Subcutaneous abdominal adipose tissue (tissue), 5 donors: ENCODE data around the gene ADAM15.

Source experiments
- H3K27ac ChIP-seq: one replicate; pipeline ENCODE4 v1.7.0; 2013; ENCODE audit warnings: low read depth, mild to moderate bottlenecking, inconsistent platforms, low read length, moderate library complexity
- H3K27me3 ChIP-seq, 5 donors: one replicate each; pipeline ENCODE4 v1.7.0; 2013; ENCODE audit warnings: low read length in 5 of 5, inconsistent platforms in 1 of 5; ENCODE audit not compliant: control insufficient read depth in 5 of 5, insufficient read depth in 4 of 5
- H3K36me3 ChIP-seq, 5 donors: one replicate each; pipeline ENCODE4 v1.7.0; 2013; ENCODE audit warnings: low read length in 5 of 5; ENCODE audit not compliant: control insufficient read depth in 5 of 5, insufficient read depth in 5 of 5
- H3K4me1 ChIP-seq, 5 donors: one replicate each; pipeline ENCODE4 v1.7.0; 2013; ENCODE audit warnings: low read length in 5 of 5, mild to moderate bottlenecking in 3 of 5, moderate library complexity in 1 of 5; ENCODE audit not compliant: control insufficient read depth in 5 of 5, insufficient read depth in 5 of 5
- H3K4me3 ChIP-seq, 5 donors: one replicate each; pipeline ENCODE4 v1.7.0; 2013; ENCODE audit warnings: low read length in 5 of 5, low read depth in 1 of 5
- H3K9ac ChIP-seq, 5 donors: one replicate each; pipeline ENCODE4 v1.7.0; 2013; ENCODE audit warnings: low read length in 5 of 5, mild to moderate bottlenecking in 4 of 5, moderate library complexity in 3 of 5
- H3K9me3 ChIP-seq, 5 donors: one replicate each; pipeline ENCODE4 v1.7.0; 2013; ENCODE audit warnings: low read length in 5 of 5; ENCODE audit not compliant: control insufficient read depth in 5 of 5
- donor health status: healthy.
- donor health status: healthy.
- donor health status: healthy.
- donor health status: healthy.
- donor health status: healthy.

ADAM15 gene

GRCh38 chr1:155083865-155084721 is 33.0 kb downstream of the ADAM15 start:
- peaks cover 3 to 66% (median 54%) of the 10 kb centered on the region in 5 donors for H3K4me1 ChIP-seq
- H3K27ac ChIP-seq: no peak overlapping the region
- H3K27me3 ChIP-seq: peaks cover 41 to 53% (median 50%) of the 10 kb centered on the region in 5 donors
- H3K36me3 ChIP-seq: no peaks in the 10 kb centered on the region
- H3K9me3 ChIP-seq: no peaks in the 10 kb centered on the region
- H3K9ac ChIP-seq: peak overlapping the region in 1 of 5 donors; percentile 35
- H3K4me3 ChIP-seq: peak overlapping the region in 4 of 5 donors; percentile 48 to 88 (median 86)

GRCh38 chr1:155084722-155085503 is 33.8 kb downstream of the ADAM15 start:
- Histone ChIP-seq H3K4me1 (peaks cover 3 to 58% (median 46%) of the 10 kb centered on the region in 5 donors), H3K4me3 (peak overlapping the region; percentile 76 to 88 (median 85)), H3K36me3 (no peaks in the 10 kb centered on the region), H3K27me3 (peaks cover 33 to 44% (median 42%) of the 10 kb centered on the region in 5 donors), H3K27ac (peak overlapping the region; percentile 75), H3K9me3 (no peaks in the 10 kb centered on the region), H3K9ac (peak overlapping the region in 4 of 5 donors; percentile 72 to 79 (median 76))

- peaks cover 3 to 51% (median 39%) of the 10 kb centered on the region in 5 donors for H3K4me1 ChIP-seq
- peak overlapping the region; percentile 75 for H3K27ac ChIP-seq
- H3K9ac ChIP-seq: peak overlapping the region in 4 of 5 donors; percentile 72 to 79 (median 76)
- no peaks in the 10 kb centered on the region for H3K9me3 ChIP-seq
- peak overlapping the region; percentile 72 to 88 (median 85) for H3K4me3 ChIP-seq
- H3K36me3 ChIP-seq: no peaks in the 10 kb centered on the region
- peaks cover 31 to 37% (median 37%) of the 10 kb centered on the region in 5 donors for H3K27me3 ChIP-seq
Measured at GRCh38 chr1:155085504-155086127, 34.5 kb downstream of the ADAM15 start.

- Histone ChIP-seq H3K9me3 (no peaks in the 10 kb centered on the region), H3K27ac (no peak overlapping the region), H3K4me3 (peak overlapping the region in 1 of 5 donors; percentile 85), H3K4me1 (peaks cover 6 to 48% (median 35%) of the 10 kb centered on the region in 5 donors), H3K27me3 (peaks cover 27 to 33% (median 30%) of the 10 kb centered on the region in 5 donors), H3K9ac (no peak overlapping the region), H3K36me3 (no peaks in the 10 kb centered on the region)
Measured at GRCh38 chr1:155086128-155086741, 35.1 kb downstream of the ADAM15 start.

- no peak overlapping the region for H3K4me3 ChIP-seq
- H3K27me3 ChIP-seq: peaks cover 19 to 25% (median 24%) of the 10 kb centered on the region in 5 donors
- H3K27ac ChIP-seq: no peak overlapping the region
- peaks cover 7 to 46% (median 33%) of the 10 kb centered on the region in 5 donors for H3K4me1 ChIP-seq
- H3K36me3 ChIP-seq: no peaks in the 10 kb centered on the region
- H3K9me3 ChIP-seq: no peaks in the 10 kb centered on the region
- H3K9ac ChIP-seq: no peak overlapping the region
Measured at GRCh38 chr1:155086856-155087535, 35.9 kb downstream of the ADAM15 start.

- Histone ChIP-seq H3K9ac (peak overlapping the region in 1 of 5 donors; percentile 20), H3K36me3 (no peaks in the 10 kb centered on the region), H3K27ac (no peak overlapping the region), H3K4me3 (peak overlapping the region in 1 of 5 donors; percentile 25), H3K9me3 (no peaks in the 10 kb centered on the region), H3K27me3 (no peaks in the 10 kb centered on the region), H3K4me1 (peaks cover 10 to 31% (median 21%) of the 10 kb centered on the region in 5 donors)
Measured at GRCh38 chr1:155091071-155092051, 40.2 kb downstream of the ADAM15 start.

- no peak overlapping the region for H3K27ac ChIP-seq
- no peak overlapping the region for H3K9ac ChIP-seq
- no peak overlapping the region for H3K4me3 ChIP-seq
- H3K36me3 ChIP-seq: no peaks in the 10 kb centered on the region
- no peaks in the 10 kb centered on the region for H3K27me3 ChIP-seq
- no peaks in the 10 kb centered on the region for H3K9me3 ChIP-seq
- peaks cover 10 to 27% (median 19%) of the 10 kb centered on the region in 5 donors for H3K4me1 ChIP-seq
Measured at GRCh38 chr1:155092131-155092530, 41.0 kb downstream of the ADAM15 start.

GRCh38 chr1:155092641-155093040 is 41.5 kb downstream of the ADAM15 start:
- Histone ChIP-seq H3K9me3 (no peaks in the 10 kb centered on the region), H3K9ac (no peak overlapping the region), H3K4me1 (peaks cover 10 to 27% (median 19%) of the 10 kb centered on the region in 5 donors), H3K36me3 (no peaks in the 10 kb centered on the region), H3K4me3 (no peak overlapping the region), H3K27me3 (no peaks in the 10 kb centered on the region), H3K27ac (no peak overlapping the region)
